Measurements from ENCODE around the gene CRTC1.

The CRTC1 gene

DNA sequence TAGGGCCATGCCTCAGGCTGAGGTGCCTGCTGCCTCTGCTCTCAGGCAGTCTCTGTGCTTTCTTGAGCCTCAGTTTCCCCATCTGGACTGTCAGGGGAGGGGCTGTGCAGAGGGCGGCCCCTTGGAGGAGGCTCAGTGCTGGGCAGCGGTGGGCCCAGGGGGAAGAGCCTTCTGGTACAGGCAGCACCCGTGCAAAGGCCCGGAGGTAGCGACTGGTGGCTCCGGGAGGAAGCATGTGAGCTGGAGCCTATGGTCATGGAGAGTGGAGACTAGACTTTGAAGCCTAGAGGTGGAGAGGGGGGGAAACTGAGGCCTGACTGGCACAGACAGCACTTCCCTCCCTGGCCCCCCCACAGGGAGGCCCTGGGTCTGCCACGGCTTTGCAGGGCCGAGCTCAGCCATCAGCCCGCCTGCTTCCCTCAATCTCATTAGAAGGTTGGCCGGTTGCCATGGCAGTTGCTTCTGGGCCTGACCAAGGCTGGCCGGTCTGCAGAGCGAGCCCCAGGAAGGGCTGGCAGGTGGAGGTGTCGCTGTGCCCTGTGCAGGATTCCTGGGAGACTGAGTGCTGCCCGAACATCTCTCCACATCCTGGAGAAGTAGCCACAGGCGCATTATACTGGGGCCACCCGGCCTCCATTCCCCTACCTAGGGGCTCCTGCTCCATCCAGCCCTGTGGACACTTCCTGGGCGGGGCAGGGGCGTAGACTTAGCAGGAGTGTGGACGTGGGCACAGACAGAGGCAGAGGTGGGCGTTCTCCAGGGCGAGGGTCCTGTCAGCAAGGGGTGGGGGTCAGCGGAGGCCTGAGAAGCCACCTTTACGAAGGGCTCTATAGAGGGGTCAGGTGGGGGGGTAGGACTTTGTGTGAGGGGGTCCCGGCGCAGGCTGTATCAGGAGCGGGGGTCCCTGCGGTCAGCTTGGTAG is 53.2 kb downstream of the CRTC1 start:
- H3K4me3 ChIP-seq (ENCODE audit: low read length), result no peak overlapping the region
- TF ChIP-seq, protein P1, sequence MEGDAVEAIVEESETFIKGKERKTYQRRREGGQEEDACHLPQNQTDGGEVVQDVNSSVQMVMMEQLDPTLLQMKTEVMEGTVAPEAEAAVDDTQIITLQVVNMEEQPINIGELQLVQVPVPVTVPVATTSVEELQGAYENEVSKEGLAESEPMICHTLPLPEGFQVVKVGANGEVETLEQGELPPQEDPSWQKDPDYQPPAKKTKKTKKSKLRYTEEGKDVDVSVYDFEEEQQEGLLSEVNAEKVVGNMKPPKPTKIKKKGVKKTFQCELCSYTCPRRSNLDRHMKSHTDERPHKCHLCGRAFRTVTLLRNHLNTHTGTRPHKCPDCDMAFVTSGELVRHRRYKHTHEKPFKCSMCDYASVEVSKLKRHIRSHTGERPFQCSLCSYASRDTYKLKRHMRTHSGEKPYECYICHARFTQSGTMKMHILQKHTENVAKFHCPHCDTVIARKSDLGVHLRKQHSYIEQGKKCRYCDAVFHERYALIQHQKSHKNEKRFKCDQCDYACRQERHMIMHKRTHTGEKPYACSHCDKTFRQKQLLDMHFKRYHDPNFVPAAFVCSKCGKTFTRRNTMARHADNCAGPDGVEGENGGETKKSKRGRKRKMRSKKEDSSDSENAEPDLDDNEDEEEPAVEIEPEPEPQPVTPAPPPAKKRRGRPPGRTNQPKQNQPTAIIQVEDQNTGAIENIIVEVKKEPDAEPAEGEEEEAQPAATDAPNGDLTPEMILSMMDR (IDR thresholded peaks at IDR 0.05; ENCODE audit: insufficient read depth, low read depth, low read length, missing control alignments), result no peak
- no peak for DNase-seq (ENCODE audit: low read depth)

DNA sequence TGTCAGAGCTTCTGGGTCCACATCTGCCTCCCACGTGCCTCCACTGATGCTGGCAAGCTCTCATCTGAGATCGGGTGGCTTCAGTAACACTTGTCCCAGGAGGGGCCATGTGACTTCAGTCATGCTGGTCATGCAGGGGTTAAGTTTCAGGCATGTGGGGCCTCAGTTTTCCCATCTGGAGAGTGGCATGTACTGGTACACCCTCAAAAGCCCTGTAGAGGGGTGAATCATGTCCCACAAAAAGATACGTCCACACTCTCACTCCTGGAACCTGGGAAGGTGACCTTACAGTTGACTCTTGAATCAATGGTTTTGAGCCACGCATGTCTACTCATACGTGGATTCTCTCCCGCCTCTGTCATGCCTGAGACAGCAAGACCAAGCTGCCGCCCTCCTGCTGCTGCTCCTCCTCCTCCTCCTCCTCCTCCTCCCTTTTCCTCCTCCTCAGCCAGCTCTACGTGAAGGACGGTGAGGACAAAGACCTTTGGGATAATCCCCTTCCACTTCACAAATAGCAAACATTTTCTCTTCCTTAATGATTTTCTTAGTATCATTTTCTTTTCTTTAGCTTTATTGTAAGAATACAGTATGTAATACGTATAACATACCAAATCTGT is 54.0 kb downstream of the CRTC1 start:
- H3K4me3 ChIP-seq (ENCODE audit: low read length), result no peak overlapping the region
- DNase-seq (ENCODE audit: low read depth), result no peak
- TF ChIP-seq, protein P1 (IDR thresholded peaks at IDR 0.05; ENCODE audit: insufficient read depth, low read depth, low read length, missing control alignments), result no peak

DNA sequence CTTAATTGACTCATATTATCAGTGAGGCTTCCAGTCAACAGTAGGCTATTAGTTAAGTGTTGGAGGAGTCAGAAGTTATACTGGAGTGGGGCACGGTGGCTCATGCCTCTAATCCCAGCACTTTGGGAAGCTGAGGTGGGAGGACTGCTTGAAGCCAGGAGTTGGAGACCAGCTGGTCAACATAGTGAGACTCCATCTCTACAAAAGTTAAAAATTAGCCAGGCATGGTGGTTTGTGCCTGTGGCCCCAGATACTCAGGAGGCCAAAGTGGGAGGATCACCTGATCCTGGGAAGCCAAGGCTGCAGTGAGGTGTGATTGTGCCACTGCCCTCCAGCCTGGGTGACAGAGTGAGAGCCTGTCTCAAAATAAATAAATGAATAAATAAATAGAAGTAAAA is 54.5 kb downstream of the CRTC1 start:
- DNase-seq (ENCODE audit: low read depth), result no peak
- TF ChIP-seq, protein P1 (IDR thresholded peaks at IDR 0.05; ENCODE audit: insufficient read depth, low read depth, low read length, missing control alignments), result no peak
- no peak overlapping the region for H3K4me3 ChIP-seq (ENCODE audit: low read length)

DNA sequence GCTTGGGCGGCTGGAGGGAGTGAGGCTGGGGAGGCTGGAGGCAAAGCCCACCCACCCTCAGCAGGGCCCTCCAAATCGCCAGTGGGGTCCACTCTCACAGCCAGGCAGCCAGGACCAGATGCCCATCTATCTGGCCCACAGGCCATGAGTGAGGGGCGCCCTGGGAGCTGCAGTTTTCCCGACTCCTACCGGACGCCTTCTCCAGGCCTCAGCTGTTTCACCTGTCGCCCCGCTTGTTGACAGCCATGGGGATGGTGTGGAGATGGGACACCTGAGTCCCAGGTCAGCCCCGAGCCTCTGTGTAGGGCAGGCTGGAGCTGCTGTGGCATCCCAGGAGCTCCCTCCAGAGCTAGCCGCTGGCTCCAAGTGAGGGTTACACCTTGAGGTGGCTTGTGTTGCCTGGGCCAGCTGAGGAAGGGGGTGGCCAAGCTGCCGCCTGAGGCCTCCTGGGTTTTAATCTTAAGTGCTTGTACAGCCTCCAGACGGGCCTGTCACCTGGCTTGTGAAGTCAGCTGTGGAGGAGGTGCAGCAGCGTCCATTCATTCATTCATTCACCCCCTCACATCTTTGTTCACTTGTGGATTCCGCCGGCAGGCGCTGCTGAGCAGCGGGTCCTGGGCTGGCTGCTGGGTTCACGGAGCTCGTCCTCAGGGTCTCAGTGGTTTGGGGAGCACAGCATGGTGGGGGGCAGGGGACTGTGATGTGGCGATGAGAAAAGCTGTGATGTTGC is 55.6 kb downstream of the CRTC1 start:
- TF ChIP-seq, protein P1 (IDR thresholded peaks at IDR 0.05; ENCODE audit: insufficient read depth, low read depth, low read length, missing control alignments), result no peak
- no peak overlapping the region for H3K4me3 ChIP-seq (ENCODE audit: low read length)
- DNase-seq (ENCODE audit: low read depth), result no peak

DNA sequence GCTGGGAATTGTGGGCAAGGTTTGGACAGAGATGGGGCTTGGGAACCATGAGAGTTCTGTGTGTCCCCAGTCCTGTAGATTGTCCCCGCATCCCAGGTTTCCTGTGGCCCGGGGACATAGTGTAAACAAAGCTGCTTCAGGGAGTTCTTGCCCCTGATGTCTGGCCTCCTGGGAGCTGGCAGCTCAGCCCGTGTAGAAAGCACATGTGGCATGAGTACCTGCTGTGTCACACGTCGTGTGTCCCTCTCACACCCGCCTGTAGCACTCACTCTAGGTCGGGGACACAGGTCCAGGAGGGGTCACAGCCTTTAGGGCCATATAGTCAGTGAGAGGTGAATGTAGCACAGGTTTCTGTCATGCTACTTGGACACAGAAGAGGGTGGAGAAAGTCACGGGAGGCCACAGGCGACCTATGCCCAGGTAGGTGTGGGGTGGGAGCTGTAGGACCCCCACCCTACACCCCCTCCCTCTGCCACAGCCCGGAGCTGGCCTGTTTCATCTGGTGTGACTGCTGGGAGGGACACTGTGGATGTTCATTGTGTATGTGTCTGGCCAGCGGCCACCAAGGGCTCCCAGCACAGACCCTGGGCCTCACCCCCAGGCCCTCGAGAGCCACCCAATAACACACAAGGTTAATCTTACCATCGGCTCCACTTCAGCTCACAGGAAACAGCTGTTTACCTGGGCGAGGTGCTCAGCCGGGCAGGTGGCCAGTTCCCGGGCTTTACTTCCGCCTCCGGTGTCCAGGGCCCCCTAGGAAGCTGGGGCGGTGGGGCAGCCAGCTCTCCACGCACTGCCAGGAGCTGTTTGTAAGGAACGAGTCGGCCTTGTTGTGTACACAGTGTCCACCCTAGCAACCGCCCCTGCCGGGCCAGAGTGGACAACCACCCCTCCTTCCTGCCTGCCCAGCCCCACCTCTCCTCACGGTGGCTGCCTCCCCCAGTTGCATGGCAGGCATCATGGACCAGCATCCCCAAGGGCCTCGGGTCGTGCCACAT is 57.9 kb downstream of the CRTC1 start:
- TF ChIP-seq, protein P1 (IDR thresholded peaks at IDR 0.05; ENCODE audit: insufficient read depth, low read depth, low read length, missing control alignments), result no peak
- no peak for DNase-seq (ENCODE audit: low read depth)
- H3K4me3 ChIP-seq (ENCODE audit: low read length), result no peak overlapping the region

DNA sequence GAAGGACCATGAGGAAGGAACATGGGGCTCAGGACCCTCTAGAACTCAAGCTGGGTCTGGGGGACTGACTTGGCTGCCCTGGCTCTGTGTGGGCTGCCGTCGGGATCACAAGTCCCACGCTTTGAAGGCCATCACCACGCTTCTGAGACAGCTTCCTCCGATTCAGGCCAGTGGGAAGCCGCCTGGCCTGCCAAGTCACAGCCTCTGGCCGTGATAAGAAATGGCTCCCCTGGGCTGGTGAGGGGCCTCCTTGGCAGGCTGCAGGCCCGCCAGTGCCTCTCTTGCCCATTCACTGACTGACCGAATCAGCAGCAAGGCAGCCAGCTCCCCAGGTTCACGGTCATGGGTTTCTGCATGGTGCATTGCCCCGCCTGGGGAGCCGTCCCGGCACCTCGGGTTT is 58.8 kb downstream of the CRTC1 start:
- no peak for DNase-seq (ENCODE audit: low read depth)
- no peak overlapping the region for H3K4me3 ChIP-seq (ENCODE audit: low read length)
- TF ChIP-seq, protein P1 (IDR thresholded peaks at IDR 0.05; ENCODE audit: insufficient read depth, low read depth, low read length, missing control alignments), result no peak

All from epithelial cell of esophagus (primary cell).